Neural progenitor cell (in vitro differentiated cells): ENCODE measurements around the gene RNF31.
"Not testable (repeated sequence)": the region's sequence is repeated elsewhere in the genome, so short reads cannot be mapped to it uniquely, and the experiment has no call there.

Experiments
- CTCF ChIP-seq: fragments of 200-600 bp; sonication (generic); IDR thresholded peaks from 2 replicates; pipeline ENCODE4 v1.5.1; 2017; ENCODE audit warnings: antibody characterized with exemption, mild to moderate bottlenecking
- EZH2 ChIP-seq: fragments of 200-600 bp; sonication (generic); IDR thresholded peaks from 2 replicates; pipeline ENCODE4 v1.6.1; 2017; ENCODE audit warnings: antibody characterized with exemption, mild to moderate bottlenecking, moderate library complexity

- not testable (repeated sequence) for TF ChIP-seq CTCF, EZH2
Observed at GRCh38 chr14:24203249-24203886, 56.1 kb downstream of the RNF31 start.
